NCI-H2107 (cell line): ENCODE data around the gene CCL26.
"Not testable (repeated sequence)": the region's sequence is repeated elsewhere in the genome, so short reads cannot be mapped to it uniquely, and the experiment has no call there.

Source experiments
- DNase-seq: peaks from one replicate; lab custom pipeline; 2025; lab: John Stamatoyannopoulos, UW

CCL26 gene

DNA sequence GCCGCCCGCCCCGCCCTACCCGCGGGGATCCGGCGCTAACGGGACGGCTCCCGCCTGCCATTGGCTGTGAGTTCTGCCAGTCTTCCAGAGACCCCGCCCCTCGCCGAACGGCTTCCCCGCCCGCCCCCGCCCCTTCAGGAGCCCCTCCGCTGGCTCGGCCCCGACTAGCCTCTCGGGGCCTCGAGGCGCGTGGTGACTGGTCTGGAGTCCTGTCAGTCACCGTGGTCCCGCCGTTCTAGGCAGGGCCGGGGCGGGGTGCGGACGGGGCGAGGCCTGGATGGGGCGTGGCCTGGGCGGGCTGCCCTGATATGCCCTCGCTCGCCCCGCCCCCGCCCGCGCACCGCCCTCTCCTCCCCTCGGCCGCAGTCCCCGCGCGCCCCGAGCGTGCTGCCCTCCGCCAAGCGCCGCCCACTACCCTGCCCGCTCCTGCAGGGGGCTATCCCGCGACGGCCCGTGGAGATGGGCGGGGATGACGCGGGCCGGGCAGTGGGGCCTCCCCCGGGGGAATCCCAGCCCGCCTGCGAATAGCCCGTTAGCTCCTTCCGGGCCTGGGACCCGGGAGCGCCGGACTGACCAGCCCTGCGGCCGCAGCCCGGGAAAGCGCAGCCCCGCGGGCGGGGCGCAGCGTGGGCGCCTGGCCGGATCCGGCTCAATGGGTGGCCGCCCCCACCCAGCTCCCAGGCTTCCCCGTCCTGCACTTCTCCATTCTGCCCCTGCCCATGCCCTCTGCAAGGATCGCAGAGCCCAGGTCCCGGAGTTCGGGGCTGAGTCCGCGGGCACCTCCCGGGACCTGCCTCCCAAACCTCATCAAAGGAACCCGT is 32.8 kb downstream of the CCL26 start:
- DNase-seq, result peak; percentile 98

- no peak for DNase-seq
Observed at GRCh38 chr7:75738604-75738974, 33.4 kb downstream of the CCL26 start, which contains the start of gene HIP1. Gene HIP1, minus strand, starts transcription at chr7:75738941. Its CDS starts 21 bp downstream, at chr7:75738920.

- DNase-seq, result no peak
Observed at GRCh38 chr7:75737856-75738603, 34.0 kb downstream of the CCL26 start.

DNA sequence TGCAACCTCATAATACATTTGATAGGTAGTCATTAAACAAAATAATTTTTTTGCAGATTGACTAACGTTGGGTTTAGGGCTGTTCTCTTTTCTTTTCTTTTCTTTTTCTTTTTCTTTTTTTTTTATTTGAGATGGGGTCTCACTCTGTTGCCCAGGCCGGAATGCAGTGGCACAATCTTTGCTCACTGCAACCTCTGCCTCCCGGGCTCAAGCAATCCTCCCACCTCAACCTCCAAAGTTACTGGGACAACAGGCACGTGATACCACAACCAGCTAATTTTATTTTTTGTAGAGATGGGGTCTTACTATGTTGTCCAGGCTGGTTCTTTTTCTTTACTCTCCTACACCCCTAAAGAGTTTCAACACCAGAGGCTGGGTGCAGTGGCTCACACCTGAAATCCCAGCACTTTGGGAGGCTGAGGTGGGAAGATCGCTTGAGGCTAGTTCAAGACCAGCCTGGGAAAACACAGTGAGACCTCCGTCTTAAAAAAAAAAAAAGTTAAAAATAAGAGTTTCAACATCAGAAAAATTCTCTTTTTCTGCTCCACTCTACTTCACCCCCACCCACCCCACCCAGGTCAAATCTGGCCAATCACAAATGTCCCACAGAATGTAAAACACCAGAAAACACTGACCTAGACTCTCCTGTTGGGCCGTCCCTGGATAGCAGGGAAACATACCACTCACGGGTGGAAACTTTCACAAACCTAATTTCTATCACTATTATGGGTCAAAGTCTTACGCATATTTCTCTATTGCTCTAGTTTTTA is 36.2 kb downstream of the CCL26 start:
- no peak for DNase-seq

DNA sequence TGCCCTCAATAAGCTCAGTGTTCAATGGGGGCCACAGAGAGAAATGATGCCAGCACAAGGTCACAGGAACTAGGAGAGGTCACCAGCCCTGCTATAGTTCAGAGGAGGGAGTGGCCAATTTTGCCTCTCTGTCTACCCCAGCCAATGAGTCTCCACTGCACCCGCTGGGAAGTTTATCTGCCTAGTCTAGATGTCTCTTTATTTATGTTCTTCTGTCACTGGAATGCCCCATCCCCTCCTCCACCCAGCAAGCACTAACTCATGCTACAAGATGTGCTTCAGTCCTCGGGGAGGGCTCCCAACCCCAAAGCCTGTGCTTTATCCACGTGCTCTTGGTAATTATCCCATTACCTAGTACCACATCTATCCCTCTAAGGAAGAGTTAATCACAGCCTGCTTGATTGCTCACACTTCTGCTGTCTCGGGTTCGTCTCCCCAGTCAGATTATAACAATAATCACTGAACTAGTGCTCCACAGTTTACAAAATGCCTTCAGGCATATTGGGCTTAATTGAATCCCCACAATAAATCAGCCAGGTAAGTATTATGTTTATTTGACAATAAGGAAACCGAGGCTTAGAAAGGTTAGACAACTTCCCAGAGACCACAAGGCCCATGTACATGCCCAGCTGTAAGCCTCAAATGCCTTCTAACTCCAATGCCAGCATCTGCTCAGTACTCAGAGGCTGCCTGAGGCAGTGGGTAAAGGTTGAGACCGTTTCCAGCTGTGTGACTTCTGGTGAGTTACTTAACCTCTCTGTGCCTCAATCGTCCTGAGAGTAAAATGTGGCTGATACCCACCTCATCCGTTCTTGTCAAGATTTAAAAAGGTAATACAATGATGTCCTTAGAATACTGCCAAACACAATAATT is 37.2 kb downstream of the CCL26 start:
- no peak for DNase-seq

- DNase-seq, result no peak
Observed at GRCh38 chr7:75732764-75733630, 39.0 kb downstream of the CCL26 start.

GRCh38 chr7:75732016-75732521 is 39.9 kb downstream of the CCL26 start:
- DNase-seq, result no peak

DNA sequence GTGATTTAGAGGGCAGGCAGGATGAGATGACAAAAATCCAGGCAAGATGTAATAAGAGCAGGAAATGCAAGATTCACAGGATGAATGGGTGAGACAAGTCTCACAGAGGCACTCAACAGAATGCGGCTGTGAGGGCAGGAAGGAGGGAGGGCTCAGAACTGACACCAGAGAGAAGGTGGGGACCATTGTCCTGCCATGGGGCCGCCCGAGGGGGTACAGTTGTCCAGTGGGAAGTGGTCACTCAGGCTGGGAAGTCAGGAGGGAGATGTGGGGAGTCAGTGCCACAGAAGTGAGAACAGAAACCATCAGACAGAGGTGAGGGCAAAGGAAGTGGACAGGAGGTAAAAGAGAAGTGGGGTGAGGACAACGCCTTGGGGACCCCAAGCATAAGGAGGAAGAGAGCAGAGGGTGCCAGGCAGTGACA is 42.1 kb downstream of the CCL26 start:
- DNase-seq, result no peak

- DNase-seq, result no peak
Observed at GRCh38 chr7:75727881-75728593, 44.0 kb downstream of the CCL26 start.

DNA sequence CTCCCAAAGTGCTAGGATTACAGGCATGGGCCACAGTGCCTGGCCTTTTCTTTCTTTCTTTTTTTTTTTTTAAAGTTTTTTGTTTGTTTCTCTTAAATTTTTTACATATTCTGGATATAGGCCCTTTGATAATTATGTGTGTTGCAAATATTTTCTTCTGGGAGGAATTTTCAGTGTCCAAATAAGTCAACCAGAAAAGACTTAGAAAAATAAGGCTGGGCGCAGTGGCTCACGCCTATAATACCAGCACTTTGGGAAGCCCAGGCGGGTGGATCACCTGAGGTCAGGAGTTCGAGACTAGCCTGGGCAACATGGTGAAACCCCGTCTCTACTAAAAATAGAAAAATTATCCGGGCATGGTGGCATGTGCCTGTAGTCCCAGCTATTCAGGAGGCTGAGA is 44.7 kb downstream of the CCL26 start:
- DNase-seq, result not testable (repeated sequence)

- no peak for DNase-seq
Observed at GRCh38 chr7:75725306-75725705, 46.7 kb downstream of the CCL26 start.

- DNase-seq, result no peak
Observed at GRCh38 chr7:75723444-75723843, 48.6 kb downstream of the CCL26 start.

- DNase-seq, result no peak
Observed at GRCh38 chr7:75722373-75722772, 49.6 kb downstream of the CCL26 start.

DNA sequence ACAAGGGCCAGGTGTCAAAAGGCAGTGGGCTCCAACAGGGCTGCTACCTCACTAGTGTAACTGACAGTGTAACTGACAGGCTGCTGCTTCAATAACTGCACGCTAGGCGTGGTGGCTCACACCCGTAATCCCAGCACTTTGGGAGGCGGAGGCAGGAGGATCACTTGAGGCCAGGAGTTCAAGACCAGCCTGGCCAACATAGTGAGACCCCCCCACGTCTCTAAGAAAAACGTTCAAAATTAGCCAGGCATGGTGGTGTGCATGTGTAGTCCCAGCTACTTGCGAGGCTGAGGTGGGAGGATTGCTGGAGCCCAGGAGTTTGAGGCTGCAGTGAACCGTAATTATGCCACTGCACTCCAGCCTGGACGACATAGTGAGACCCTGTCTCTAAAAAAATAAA is 50.1 kb downstream of the CCL26 start:
- not testable (repeated sequence) for DNase-seq

- DNase-seq, result no peak
Observed at GRCh38 chr7:75721426-75721825, 50.6 kb downstream of the CCL26 start.

DNA sequence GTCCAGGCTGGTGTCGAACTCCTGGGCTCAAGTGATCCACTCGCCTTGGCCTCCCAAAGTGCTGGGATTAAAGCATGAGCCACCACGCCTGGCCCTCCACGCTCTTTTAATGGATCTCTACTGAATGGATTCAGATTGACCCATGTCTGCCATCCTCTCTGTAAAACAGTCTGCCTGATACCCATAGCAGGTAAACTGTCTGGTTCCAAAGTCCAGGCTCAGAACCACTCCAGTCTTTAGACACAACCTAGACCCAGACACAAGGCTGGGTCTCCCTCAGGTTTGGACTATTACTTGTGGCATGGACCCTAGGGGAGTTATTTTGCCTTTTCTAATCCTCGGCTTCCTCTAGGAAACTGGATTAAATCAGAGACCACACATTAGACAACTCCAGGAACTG is 52.4 kb downstream of the CCL26 start:
- no peak for DNase-seq
